ENCODE results near the gene KIAA1217.

The KIAA1217 gene

GRCh38 chr10:24255115-24255880, 46.4 kb downstream of the KIAA1217 start:
- Histone ChIP-seq H3K4me2 (ENCODE audit: insufficient read depth, low read length) (no peak overlapping the region), H3K9me3 (ENCODE audit: insufficient read depth, low read length, severe bottlenecking) (no peaks in the 10 kb centered on the region), H4K20me1 (ENCODE audit: insufficient read depth, low read length) (no peaks in the 10 kb centered on the region), H3K9ac (ENCODE audit: low read depth, low read length) (no peak overlapping the region), H3K36me3 (ENCODE audit: insufficient read depth, low read length) (no peaks in the 10 kb centered on the region), H2AFZ (ENCODE audit: low read depth, low read length) (no peak overlapping the region), H3K79me2 (ENCODE audit: insufficient read depth, low read length) (no peaks in the 10 kb centered on the region), H3K4me3 (ENCODE audit: low read depth in 1 of 2, low read length in 2 of 2) (no peak overlapping the region), H3K27me3 (ENCODE audit: insufficient read depth, low read length, poor library complexity) (no peaks in the 10 kb centered on the region), H3K4me1 (ENCODE audit: insufficient read depth, low read length) (no peaks in the 10 kb centered on the region), H3K27ac (ENCODE audit: low read length) (no peak overlapping the region)
- TF ChIP-seq EZH2 (IDR thresholded peaks at IDR 0.05; ENCODE audit: borderline replicate concordance, low read depth, low read length, severe bottlenecking) (no peak), CTCF (IDR thresholded peaks at IDR 0.05; ENCODE audit: borderline replicate concordance, extremely low read depth, low read length, poor library complexity, severe bottlenecking) (no peak)
- DNase-seq (no peak), ATAC-seq (ENCODE audit: insufficient read depth, low read depth) (no peak)

GRCh38 chr10:24255881-24256311, 47.0 kb downstream of the KIAA1217 start:
- no peak overlapping the region for H3K4me3 ChIP-seq (ENCODE audit: low read depth in 1 of 2, low read length in 2 of 2)
- no peaks in the 10 kb centered on the region for H3K4me1 ChIP-seq (ENCODE audit: insufficient read depth, low read length)
- H3K4me2 ChIP-seq (ENCODE audit: insufficient read depth, low read length), result no peak overlapping the region
- TF ChIP-seq CTCF (IDR thresholded peaks at IDR 0.05; ENCODE audit: borderline replicate concordance, extremely low read depth, low read length, poor library complexity, severe bottlenecking), result no peak
- TF ChIP-seq EZH2 (IDR thresholded peaks at IDR 0.05; ENCODE audit: borderline replicate concordance, low read depth, low read length, severe bottlenecking), result no peak
- no peaks in the 10 kb centered on the region for H3K9me3 ChIP-seq (ENCODE audit: insufficient read depth, low read length, severe bottlenecking)
- H3K36me3 ChIP-seq (ENCODE audit: insufficient read depth, low read length), result no peaks in the 10 kb centered on the region
- H3K27ac ChIP-seq (ENCODE audit: low read length), result no peak overlapping the region
- no peaks in the 10 kb centered on the region for H4K20me1 ChIP-seq (ENCODE audit: insufficient read depth, low read length)
- ATAC-seq (ENCODE audit: insufficient read depth, low read depth) (0 out of 3 replicates have a peak, but pooled peaks have one; percentile 40), DNase-seq (peak; percentile 6)
- no peaks in the 10 kb centered on the region for H3K79me2 ChIP-seq (ENCODE audit: insufficient read depth, low read length)
- no peak overlapping the region for H2AFZ ChIP-seq (ENCODE audit: low read depth, low read length)
- no peaks in the 10 kb centered on the region for H3K27me3 ChIP-seq (ENCODE audit: insufficient read depth, low read length, poor library complexity)
- no peak overlapping the region for H3K9ac ChIP-seq (ENCODE audit: low read depth, low read length)

GRCh38 chr10:24256619-24257107, 47.7 kb downstream of the KIAA1217 start:
- no peak overlapping the region for H3K27ac ChIP-seq (ENCODE audit: low read length)
- no peak for TF ChIP-seq CTCF (IDR thresholded peaks at IDR 0.05; ENCODE audit: borderline replicate concordance, extremely low read depth, low read length, poor library complexity, severe bottlenecking)
- TF ChIP-seq EZH2 (IDR thresholded peaks at IDR 0.05; ENCODE audit: borderline replicate concordance, low read depth, low read length, severe bottlenecking), result no peak
- no peak overlapping the region for H2AFZ ChIP-seq (ENCODE audit: low read depth, low read length)
- no peaks in the 10 kb centered on the region for H3K27me3 ChIP-seq (ENCODE audit: insufficient read depth, low read length, poor library complexity)
- H3K9me3 ChIP-seq (ENCODE audit: insufficient read depth, low read length, severe bottlenecking), result no peaks in the 10 kb centered on the region
- H4K20me1 ChIP-seq (ENCODE audit: insufficient read depth, low read length), result no peaks in the 10 kb centered on the region
- no peak overlapping the region for H3K4me2 ChIP-seq (ENCODE audit: insufficient read depth, low read length)
- H3K9ac ChIP-seq (ENCODE audit: low read depth, low read length), result no peak overlapping the region
- H3K4me1 ChIP-seq (ENCODE audit: insufficient read depth, low read length), result no peaks in the 10 kb centered on the region
- ATAC-seq (ENCODE audit: insufficient read depth, low read depth) (no peak), DNase-seq (no peak)
- H3K4me3 ChIP-seq (ENCODE audit: low read depth in 1 of 2, low read length in 2 of 2), result no peak overlapping the region
- H3K36me3 ChIP-seq (ENCODE audit: insufficient read depth, low read length), result no peaks in the 10 kb centered on the region
- H3K79me2 ChIP-seq (ENCODE audit: insufficient read depth, low read length), result no peaks in the 10 kb centered on the region
